ENCODE measurements around the gene RICTOR.

GRCh38 chr5:38891563-38891962 is 182.6 kb downstream of the RICTOR start:
- TF ChIP-seq EZH2phosphoT487 (conservative IDR thresholded peaks at IDR 0.05; ENCODE audit: low read length): no peak
- no peak for TF ChIP-seq CTCF (IDR thresholded peaks at IDR 0.05; ENCODE audit: insufficient read depth, low read length, poor library complexity, severe bottlenecking)

Measured in SU-DHL-6 (cell line).